Measurements from ENCODE around the gene DMRT2. TPM values are rescaled to one million over a fixed set of nuclear protein-coding genes. Genes with fewer than 3 reads are reported as not detected.

DMRT2 gene
- total RNA-seq, 1 experiment from 2014 or later = not detected

GRCh38 chr9:1087120-1087881, 37.1 kb downstream of the DMRT2 start:
- DNase-seq (ENCODE audit: low read depth in 1 of 2, low spot score in 2 of 2) = no peak
- H3K9me3 ChIP-seq (replicated peaks) = no peaks in the 10 kb centered on the region
- no peak overlapping the region for H3K4me3 ChIP-seq
- H3K4me1 ChIP-seq (replicated peaks) = no peaks in the 10 kb centered on the region
- no peaks in the 10 kb centered on the region for H3K27me3 ChIP-seq (replicated peaks)
- no peaks in the 10 kb centered on the region for H3K36me3 ChIP-seq
- no peak overlapping the region for H3K27ac ChIP-seq

DNA sequence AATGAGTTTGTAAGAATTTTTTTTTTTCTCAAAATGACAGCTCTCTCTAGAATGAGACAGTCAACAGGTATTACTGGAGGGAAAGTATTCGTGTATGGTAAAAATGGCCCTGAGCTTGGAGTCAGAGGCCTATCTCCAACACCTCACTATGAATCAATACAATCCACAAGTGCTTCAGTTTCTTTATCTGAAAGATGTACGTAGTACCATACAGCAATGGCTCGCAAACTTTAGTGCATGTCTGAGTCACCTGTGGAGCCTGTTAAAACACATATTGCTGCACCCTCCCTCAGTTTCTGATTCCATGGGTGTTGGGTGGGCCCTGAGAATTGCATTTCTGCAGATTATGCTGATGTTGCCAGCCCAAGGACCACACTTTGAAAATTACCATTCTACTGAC, 44.6 kb downstream of the DMRT2 start:
- Histone ChIP-seq H3K4me1 (replicated peaks) (no peaks in the 10 kb centered on the region), H3K27me3 (replicated peaks) (no peaks in the 10 kb centered on the region), H3K9me3 (replicated peaks) (no peaks in the 10 kb centered on the region), H3K27ac (no peak overlapping the region), H3K36me3 (no peaks in the 10 kb centered on the region), H3K4me3 (no peak overlapping the region)
- no peak for DNase-seq (ENCODE audit: low read depth in 1 of 2, low spot score in 2 of 2)

DNA sequence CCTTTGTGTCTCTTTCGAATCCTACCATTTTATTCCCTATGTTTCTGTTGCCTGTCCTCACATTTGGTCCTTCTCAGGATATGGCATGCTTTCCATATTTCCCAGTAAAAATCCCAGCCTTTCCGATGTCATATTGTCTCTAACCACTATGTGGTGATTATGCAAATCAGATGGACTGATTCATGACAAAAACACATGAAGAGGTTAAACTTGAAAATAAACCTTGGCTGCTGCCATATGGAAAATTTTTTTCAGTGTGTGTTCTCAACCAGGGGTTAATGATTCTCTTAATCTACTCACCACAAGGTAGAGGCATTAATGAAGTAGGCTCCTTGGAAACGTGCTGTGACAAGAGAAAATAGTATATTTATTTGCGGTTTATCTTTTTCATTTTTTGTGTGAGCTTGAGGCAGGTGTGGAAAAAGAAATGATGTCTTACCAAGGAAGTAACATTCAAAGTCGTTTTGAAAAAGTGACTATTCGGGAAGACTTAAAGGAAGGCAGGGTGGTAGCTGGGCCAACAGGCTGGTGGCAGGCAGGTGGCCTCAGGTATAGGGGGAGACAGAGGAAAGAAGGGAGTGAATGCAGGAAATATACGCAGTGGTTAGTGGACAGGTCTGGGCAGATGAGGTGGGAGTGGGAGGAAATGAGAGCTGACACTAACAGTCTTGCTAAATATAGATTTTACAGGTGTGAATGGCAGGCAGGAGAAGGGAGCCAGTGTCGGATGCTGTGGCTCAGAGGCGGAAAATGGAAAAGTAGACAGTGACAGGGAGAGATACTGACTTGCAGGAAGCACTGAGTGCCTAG, 46.2 kb downstream of the DMRT2 start:
- Histone ChIP-seq H3K27me3 (replicated peaks) (no peaks in the 10 kb centered on the region), H3K27ac (no peak overlapping the region), H3K9me3 (replicated peaks) (no peaks in the 10 kb centered on the region), H3K4me3 (no peak overlapping the region), H3K36me3 (no peaks in the 10 kb centered on the region), H3K4me1 (replicated peaks) (no peaks in the 10 kb centered on the region)
- DNase-seq (ENCODE audit: low read depth in 1 of 2, low spot score in 2 of 2) = no peak

GRCh38 chr9:1098551-1098950, 48.4 kb downstream of the DMRT2 start:
- DNase-seq (ENCODE audit: low read depth in 1 of 2, low spot score in 2 of 2) = no peak
- Histone ChIP-seq H3K4me3 (no peak overlapping the region), H3K27me3 (replicated peaks) (no peaks in the 10 kb centered on the region), H3K4me1 (replicated peaks) (no peaks in the 10 kb centered on the region), H3K27ac (no peak overlapping the region), H3K9me3 (replicated peaks) (no peaks in the 10 kb centered on the region), H3K36me3 (no peaks in the 10 kb centered on the region)

DNA sequence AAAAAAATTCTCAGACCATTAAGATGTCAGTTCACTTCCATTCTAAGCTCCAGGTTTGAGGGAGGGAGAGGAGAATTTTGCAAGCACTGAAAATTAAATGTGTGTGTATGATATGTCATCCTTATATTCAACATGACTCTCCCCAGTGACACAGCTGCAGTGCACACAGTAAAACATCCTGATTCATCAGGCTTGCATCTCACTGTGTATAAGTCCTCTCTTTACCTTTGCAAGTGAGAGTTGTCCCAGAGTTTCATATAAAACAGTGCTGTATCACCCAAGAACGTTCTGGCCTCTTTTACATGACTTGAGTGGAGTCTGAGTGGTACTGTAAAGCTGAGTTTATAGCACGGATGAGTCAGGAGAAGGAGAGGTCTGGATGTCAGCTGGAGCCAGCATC, 50.0 kb downstream of the DMRT2 start:
- Histone ChIP-seq H3K27ac (no peak overlapping the region), H3K4me1 (replicated peaks) (no peaks in the 10 kb centered on the region), H3K4me3 (no peak overlapping the region), H3K27me3 (replicated peaks) (no peaks in the 10 kb centered on the region), H3K9me3 (replicated peaks) (no peaks in the 10 kb centered on the region), H3K36me3 (no peaks in the 10 kb centered on the region)
- DNase-seq (ENCODE audit: low read depth in 1 of 2, low spot score in 2 of 2) = no peak

GRCh38 chr9:1100945-1101344, 50.8 kb downstream of the DMRT2 start:
- Histone ChIP-seq H3K27ac (no peak overlapping the region), H3K4me3 (no peak overlapping the region), H3K36me3 (no peaks in the 10 kb centered on the region), H3K27me3 (replicated peaks) (no peaks in the 10 kb centered on the region), H3K9me3 (replicated peaks) (no peaks in the 10 kb centered on the region), H3K4me1 (replicated peaks) (no peaks in the 10 kb centered on the region)
- no peak for DNase-seq (ENCODE audit: low read depth in 1 of 2, low spot score in 2 of 2)

GRCh38 chr9:1101846-1102641, 51.9 kb downstream of the DMRT2 start:
- no peaks in the 10 kb centered on the region for H3K4me1 ChIP-seq (replicated peaks)

DNA sequence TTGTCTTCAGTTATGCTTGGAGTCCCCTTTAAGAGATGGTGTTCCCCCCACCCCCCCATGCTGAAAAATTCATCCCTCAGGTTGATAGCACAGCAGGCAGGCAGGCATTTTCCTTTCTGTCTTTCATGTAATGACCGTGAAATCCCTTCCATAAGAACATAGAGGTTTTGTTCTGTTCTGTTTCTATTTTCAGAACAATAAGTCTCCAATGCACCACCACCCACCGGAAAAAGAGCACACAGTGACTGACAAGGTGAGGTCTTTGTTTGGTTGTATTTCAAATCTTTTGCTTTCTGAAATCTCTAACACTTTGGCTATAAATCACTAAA, 52.4 kb downstream of the DMRT2 start:
- no peaks in the 10 kb centered on the region for H3K9me3 ChIP-seq (replicated peaks)
- H3K4me1 ChIP-seq (replicated peaks) = no peaks in the 10 kb centered on the region
- H3K4me3 ChIP-seq = no peak overlapping the region
- DNase-seq (ENCODE audit: low read depth in 1 of 2, low spot score in 2 of 2) = no peak
- no peaks in the 10 kb centered on the region for H3K27me3 ChIP-seq (replicated peaks)
- no peak overlapping the region for H3K27ac ChIP-seq
- H3K36me3 ChIP-seq = no peaks in the 10 kb centered on the region

More at GRCh38 chr9:1101846-1102641, 51.9 kb downstream of the DMRT2 start:
- H3K36me3 ChIP-seq = no peaks in the 10 kb centered on the region
- H3K4me3 ChIP-seq = no peak overlapping the region
- no peak for DNase-seq (ENCODE audit: low read depth in 1 of 2, low spot score in 2 of 2)
- H3K9me3 ChIP-seq (replicated peaks) = no peaks in the 10 kb centered on the region
- H3K27ac ChIP-seq = no peak overlapping the region
- no peaks in the 10 kb centered on the region for H3K27me3 ChIP-seq (replicated peaks)

Other genes starting within 250 kb of the DMRT2 start
- gene DMRT1, start 208.7 kb upstream of the DMRT2 start, total RNA-seq (2014; rRNA removed; shearing (Covaris generic)) = not detected in 2 replicates
- not detected in 2 replicates for gene DMRT3, start 73.7 kb upstream of the DMRT2 start, total RNA-seq (2014; rRNA removed; shearing (Covaris generic))